GM18861 (cell line): Measurements from ENCODE around the gene ARHGEF19.

Experiments
- ATAC-seq: cut with Tn5 transposase; IDR thresholded peaks from one replicate; pipeline ENCODE4 v1.9.1; 2021; ENCODE audit not compliant: unreplicated experiment

The ARHGEF19 gene

GRCh38 chr1:16184557-16185303 lies 27.7 kb downstream of the ARHGEF19 start:
- no peak for ATAC-seq

GRCh38 chr1:16183765-16184556 lies 28.5 kb downstream of the ARHGEF19 start:
- ATAC-seq = no peak

- ATAC-seq = no peak
Measured at GRCh38 chr1:16183179-16183578, 29.3 kb downstream of the ARHGEF19 start.

GRCh38 chr1:16181887-16182719 lies 30.3 kb downstream of the ARHGEF19 start:
- ATAC-seq = no peak

GRCh38 chr1:16180291-16180824 lies 32.1 kb downstream of the ARHGEF19 start:
- no peak for ATAC-seq

GRCh38 chr1:16178596-16179497 lies 33.6 kb downstream of the ARHGEF19 start:
- ATAC-seq = no peak

- ATAC-seq = no peak
Measured at GRCh38 chr1:16177306-16177705, 35.1 kb downstream of the ARHGEF19 start.

GRCh38 chr1:16176653-16177052 lies 35.8 kb downstream of the ARHGEF19 start:
- ATAC-seq = no peak

GRCh38 chr1:16175610-16176553 lies 36.6 kb downstream of the ARHGEF19 start:
- no peak for ATAC-seq

- no peak for ATAC-seq
Measured at GRCh38 chr1:16174886-16175598, 37.4 kb downstream of the ARHGEF19 start.

- ATAC-seq = no peak
Measured at GRCh38 chr1:16174261-16174868, 38.1 kb downstream of the ARHGEF19 start.

- ATAC-seq = no peak
Measured at GRCh38 chr1:16173447-16174260, 38.8 kb downstream of the ARHGEF19 start.

- ATAC-seq = no peak
Measured at GRCh38 chr1:16172964-16173446, 39.4 kb downstream of the ARHGEF19 start.

- ATAC-seq = no peak
Measured at GRCh38 chr1:16172218-16172830, 40.1 kb downstream of the ARHGEF19 start.

GRCh38 chr1:16171314-16172151 lies 40.9 kb downstream of the ARHGEF19 start:
- no peak for ATAC-seq

- no peak for ATAC-seq
Measured at GRCh38 chr1:16170283-16170673, 42.2 kb downstream of the ARHGEF19 start.
